Activated naive CD8-positive, alpha-beta T cell (primary cell): ENCODE data around the gene DENND1A.

Experiments
- H3K27ac Mint-ChIP-seq: one replicate; pipeline ENCODE4 v1.8.0; 2021; ENCODE audit warnings: mixed read lengths
- H3K27me3 Mint-ChIP-seq: one replicate; pipeline ENCODE4 v1.8.0; 2021; ENCODE audit warnings: mixed read lengths
- H3K36me3 Mint-ChIP-seq: one replicate; pipeline ENCODE4 v1.8.0; 2021; ENCODE audit warnings: mixed read lengths
- H3K4me1 Mint-ChIP-seq: one replicate; pipeline ENCODE4 v1.8.0; 2021; ENCODE audit warnings: low read depth, mixed read lengths
- H3K4me3 Mint-ChIP-seq: one replicate; pipeline ENCODE4 v1.8.0; 2021; ENCODE audit warnings: mild to moderate bottlenecking, mixed read lengths
- H3K9me3 Mint-ChIP-seq: one replicate; pipeline ENCODE4 v1.8.0; 2021; ENCODE audit warnings: low read depth, mixed read lengths

The DENND1A gene

GRCh38 chr9:123375469-123376132 lies 554.3 kb downstream of the DENND1A start:
- H3K27me3 Mint-ChIP-seq: peaks cover 12% of the 10 kb centered on the region
- H3K4me1 Mint-ChIP-seq: peaks cover 8% of the 10 kb centered on the region
- no peak overlapping the region for H3K27ac Mint-ChIP-seq
- no peaks in the 10 kb centered on the region for H3K36me3 Mint-ChIP-seq
- H3K9me3 Mint-ChIP-seq: no peaks in the 10 kb centered on the region
- no peak overlapping the region for H3K4me3 Mint-ChIP-seq

DNA sequence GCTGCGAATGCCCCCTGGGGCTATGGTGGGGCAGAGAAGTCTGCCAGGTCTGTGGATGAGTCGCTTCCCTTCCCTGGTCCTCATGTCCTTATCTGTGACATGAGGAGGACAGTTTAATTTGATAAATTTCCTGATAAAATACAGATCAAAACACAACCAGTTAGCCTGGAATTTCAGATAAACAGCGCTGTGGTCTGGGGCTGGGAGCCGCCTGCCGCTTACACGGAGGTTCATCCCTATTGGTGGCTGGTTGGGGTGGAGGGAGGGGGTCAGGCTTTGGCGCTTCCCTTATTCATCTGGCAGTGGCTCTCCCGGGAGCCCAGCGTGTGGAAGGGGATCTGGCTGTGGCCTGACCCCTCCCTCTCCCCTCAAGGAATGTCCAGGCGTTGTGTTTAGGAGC lies 556.0 kb downstream of the DENND1A start:
- peaks cover 19% of the 10 kb centered on the region for H3K27me3 Mint-ChIP-seq
- no peak overlapping the region for H3K4me3 Mint-ChIP-seq
- no peaks in the 10 kb centered on the region for H3K9me3 Mint-ChIP-seq
- H3K4me1 Mint-ChIP-seq: peaks cover 8% of the 10 kb centered on the region
- no peak overlapping the region for H3K27ac Mint-ChIP-seq
- no peaks in the 10 kb centered on the region for H3K36me3 Mint-ChIP-seq

- peaks cover 19% of the 10 kb centered on the region for H3K27me3 Mint-ChIP-seq
- no peak overlapping the region for H3K4me3 Mint-ChIP-seq
- peaks cover 8% of the 10 kb centered on the region for H3K4me1 Mint-ChIP-seq
- no peak overlapping the region for H3K27ac Mint-ChIP-seq
- H3K9me3 Mint-ChIP-seq: no peaks in the 10 kb centered on the region
- H3K36me3 Mint-ChIP-seq: no peaks in the 10 kb centered on the region
Measured at GRCh38 chr9:123373447-123373923, 556.4 kb downstream of the DENND1A start.

DNA sequence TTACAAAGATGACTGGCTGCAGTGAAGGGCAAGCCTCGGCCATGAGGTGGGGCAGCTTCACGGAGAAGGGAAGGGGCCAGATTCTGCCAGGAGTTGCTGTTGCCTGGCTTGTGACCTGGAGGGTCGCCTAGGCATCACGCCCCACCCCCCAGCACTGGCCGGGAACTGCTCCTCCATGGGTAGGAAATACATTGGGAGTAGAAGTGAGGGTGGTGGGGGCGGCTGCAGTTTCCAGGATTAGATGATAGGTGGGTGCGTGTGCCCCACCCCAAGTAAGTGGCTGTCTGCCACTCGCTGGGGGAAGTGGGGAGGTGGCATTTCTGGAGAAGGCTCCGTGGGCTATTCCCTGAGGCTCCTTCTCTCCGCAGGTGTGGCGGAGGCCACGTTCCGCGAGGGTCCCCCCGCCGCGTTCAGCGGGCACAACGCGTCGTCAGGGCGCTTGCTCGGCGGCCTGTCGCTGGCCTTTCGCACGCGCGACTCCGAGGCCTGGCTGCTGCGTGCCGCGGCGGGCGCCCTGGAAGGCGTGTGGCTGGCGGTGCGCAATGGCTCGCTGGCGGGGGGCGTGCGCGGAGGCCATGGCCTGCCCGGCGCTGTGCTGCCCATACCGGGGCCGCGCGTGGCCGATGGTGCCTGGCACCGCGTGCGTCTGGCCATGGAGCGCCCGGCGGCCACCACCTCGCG lies 557.0 kb downstream of the DENND1A start:
- Mint-ChIP-seq H3K27me3 (peaks cover 19% of the 10 kb centered on the region), H3K27ac (no peak overlapping the region)

DNA sequence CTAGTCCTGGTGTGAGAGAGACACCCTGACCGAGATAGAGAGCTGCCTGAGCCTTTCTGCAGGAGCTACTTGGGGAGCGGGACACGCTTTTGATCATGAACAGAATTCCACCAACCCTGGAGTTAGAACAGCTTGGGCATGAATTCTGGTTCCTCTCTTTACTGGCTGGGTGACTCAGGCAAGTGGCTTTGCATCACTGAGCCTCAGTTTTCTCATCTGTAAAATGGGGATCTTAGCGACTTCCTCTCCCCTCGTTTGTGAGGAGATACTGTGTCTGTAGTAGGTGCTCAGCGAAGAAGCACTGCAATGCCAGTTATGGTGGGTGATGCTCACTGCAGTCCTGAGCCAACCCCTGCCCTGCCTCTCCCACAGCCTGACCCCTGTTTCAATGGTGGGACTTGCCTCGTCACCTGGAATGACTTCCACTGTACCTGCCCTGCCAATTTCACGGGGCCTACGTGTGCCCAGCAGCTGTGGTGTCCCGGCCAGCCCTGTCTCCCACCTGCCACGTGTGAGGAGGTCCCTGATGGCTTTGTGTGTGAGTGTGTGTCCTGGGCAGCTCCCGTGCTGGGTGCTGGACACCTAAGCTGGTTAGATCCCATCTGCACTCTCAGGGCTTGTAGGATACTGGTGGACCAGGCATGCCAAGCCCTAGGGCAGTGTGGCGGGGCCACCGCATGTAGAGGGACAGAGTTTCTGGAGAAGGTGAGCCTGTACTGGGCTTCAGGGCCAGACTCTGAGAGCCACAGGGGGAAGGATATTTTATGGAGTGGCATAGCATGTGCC lies 557.9 kb downstream of the DENND1A start:
- no peaks in the 10 kb centered on the region for H3K9me3 Mint-ChIP-seq
- peaks cover 8% of the 10 kb centered on the region for H3K4me1 Mint-ChIP-seq
- peaks cover 19% of the 10 kb centered on the region for H3K27me3 Mint-ChIP-seq
- no peak overlapping the region for H3K27ac Mint-ChIP-seq
- H3K4me3 Mint-ChIP-seq: no peak overlapping the region
- no peaks in the 10 kb centered on the region for H3K36me3 Mint-ChIP-seq

More for the DNA sequence above, 557.0 kb downstream of the DENND1A start:
- Mint-ChIP-seq H3K4me3 (no peak overlapping the region), H3K4me1 (peaks cover 8% of the 10 kb centered on the region), H3K36me3 (no peaks in the 10 kb centered on the region), H3K9me3 (no peaks in the 10 kb centered on the region)

DNA sequence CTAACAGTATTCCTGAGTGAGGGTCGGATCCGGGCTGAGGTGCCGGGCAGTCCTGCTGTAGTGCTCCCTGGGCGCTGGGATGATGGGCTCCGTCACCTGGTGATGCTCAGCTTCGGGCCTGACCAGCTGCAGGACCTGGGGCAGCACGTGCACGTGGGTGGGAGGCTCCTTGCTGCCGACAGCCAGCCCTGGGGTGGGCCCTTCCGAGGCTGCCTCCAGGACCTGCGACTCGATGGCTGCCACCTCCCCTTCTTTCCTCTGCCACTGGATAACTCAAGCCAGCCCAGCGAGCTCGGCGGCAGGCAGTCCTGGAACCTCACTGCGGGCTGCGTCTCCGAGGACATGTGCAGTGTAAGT lies 558.7 kb downstream of the DENND1A start:
- Mint-ChIP-seq H3K27ac (no peak overlapping the region), H3K4me1 (peaks cover 8% of the 10 kb centered on the region), H3K4me3 (no peak overlapping the region), H3K36me3 (no peaks in the 10 kb centered on the region), H3K9me3 (no peaks in the 10 kb centered on the region), H3K27me3 (peaks cover 19% of the 10 kb centered on the region)

- Mint-ChIP-seq H3K4me3 (no peak overlapping the region), H3K36me3 (no peaks in the 10 kb centered on the region), H3K9me3 (no peaks in the 10 kb centered on the region), H3K4me1 (peaks cover 8% of the 10 kb centered on the region), H3K27ac (no peak overlapping the region), H3K27me3 (peaks cover 19% of the 10 kb centered on the region)
Measured at GRCh38 chr9:123370526-123371227, 559.2 kb downstream of the DENND1A start.

GRCh38 chr9:123370108-123370507 lies 559.8 kb downstream of the DENND1A start:
- peaks cover 22% of the 10 kb centered on the region for H3K27me3 Mint-ChIP-seq
- H3K27ac Mint-ChIP-seq: no peak overlapping the region
- H3K36me3 Mint-ChIP-seq: no peaks in the 10 kb centered on the region
- H3K4me1 Mint-ChIP-seq: peaks cover 8% of the 10 kb centered on the region
- H3K4me3 Mint-ChIP-seq: no peak overlapping the region
- H3K9me3 Mint-ChIP-seq: no peaks in the 10 kb centered on the region

DNA sequence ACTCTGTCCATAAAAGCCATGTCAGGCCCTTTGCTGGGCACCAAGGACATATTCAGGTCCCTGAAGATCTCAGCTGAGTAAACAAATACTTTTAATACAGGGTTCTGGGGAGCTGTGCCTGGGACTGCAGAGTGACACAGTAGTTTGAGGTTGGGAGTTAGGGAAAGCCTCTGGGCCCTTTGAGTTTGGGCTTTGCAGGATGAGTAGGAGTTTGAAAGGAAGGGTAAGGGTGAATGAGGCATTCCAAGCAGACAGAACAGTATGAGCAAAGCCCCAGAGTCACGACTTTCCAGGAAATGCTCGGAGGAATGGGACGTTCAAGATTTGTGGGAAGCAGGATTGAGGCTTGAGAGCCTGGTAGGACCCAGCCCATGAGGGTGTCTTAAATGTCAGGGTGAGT lies 560.6 kb downstream of the DENND1A start:
- H3K36me3 Mint-ChIP-seq: no peaks in the 10 kb centered on the region
- no peak overlapping the region for H3K27ac Mint-ChIP-seq
- peaks cover 8% of the 10 kb centered on the region for H3K4me1 Mint-ChIP-seq
- H3K27me3 Mint-ChIP-seq: peaks cover 22% of the 10 kb centered on the region
- H3K4me3 Mint-ChIP-seq: no peak overlapping the region
- H3K9me3 Mint-ChIP-seq: no peaks in the 10 kb centered on the region

DNA sequence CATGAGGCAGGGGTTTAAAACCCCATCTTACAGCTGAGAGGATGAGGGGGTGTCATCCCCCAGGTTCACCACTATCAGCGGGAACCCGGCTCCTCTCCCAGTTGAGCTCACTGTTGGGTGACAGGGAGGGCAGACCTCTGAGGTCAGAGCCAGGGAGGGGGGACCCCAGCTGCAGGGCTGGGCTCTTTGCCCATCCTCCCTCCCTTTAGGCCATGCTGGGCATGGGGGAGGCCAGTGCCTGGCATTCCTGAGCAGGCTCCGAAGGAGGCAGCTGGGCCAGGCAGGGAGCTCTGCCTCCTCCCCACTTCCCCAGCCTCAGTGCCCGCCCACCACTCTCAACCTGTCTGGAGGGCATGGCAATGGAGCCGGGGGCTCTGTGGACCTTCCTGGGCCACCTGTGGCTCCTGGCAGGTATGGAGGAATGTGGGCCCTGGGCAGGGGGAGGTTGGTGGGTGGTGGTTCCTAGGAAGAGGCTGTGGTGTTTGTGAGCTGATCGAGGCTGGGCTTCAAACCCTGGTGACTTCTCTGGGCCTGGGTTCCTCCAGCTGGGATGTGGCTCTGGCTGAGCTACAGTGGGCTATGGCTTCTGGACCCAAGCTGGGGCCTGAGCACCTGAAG lies 561.3 kb downstream of the DENND1A start:
- H3K27me3 Mint-ChIP-seq: peaks cover 22% of the 10 kb centered on the region
- H3K36me3 Mint-ChIP-seq: no peaks in the 10 kb centered on the region
- H3K4me3 Mint-ChIP-seq: no peak overlapping the region
- H3K27ac Mint-ChIP-seq: no peak overlapping the region
- H3K4me1 Mint-ChIP-seq: peaks cover 4% of the 10 kb centered on the region
- no peaks in the 10 kb centered on the region for H3K9me3 Mint-ChIP-seq

GRCh38 chr9:123368023-123368422 lies 561.9 kb downstream of the DENND1A start:
- Mint-ChIP-seq H3K27me3 (peaks cover 22% of the 10 kb centered on the region), H3K27ac (no peak overlapping the region), H3K36me3 (no peaks in the 10 kb centered on the region), H3K4me1 (peaks cover 4% of the 10 kb centered on the region), H3K4me3 (no peak overlapping the region), H3K9me3 (no peaks in the 10 kb centered on the region)

- Mint-ChIP-seq H3K9me3 (no peaks in the 10 kb centered on the region), H3K4me3 (no peak overlapping the region), H3K36me3 (no peaks in the 10 kb centered on the region), H3K4me1 (no peaks in the 10 kb centered on the region), H3K27ac (no peak overlapping the region), H3K27me3 (peaks cover 10% of the 10 kb centered on the region)
Measured at GRCh38 chr9:123365881-123366528, 563.9 kb downstream of the DENND1A start.

- Mint-ChIP-seq H3K36me3 (no peaks in the 10 kb centered on the region), H3K9me3 (no peaks in the 10 kb centered on the region), H3K4me1 (no peaks in the 10 kb centered on the region), H3K4me3 (no peak overlapping the region), H3K27ac (no peak overlapping the region), H3K27me3 (peaks cover 10% of the 10 kb centered on the region)
Measured at GRCh38 chr9:123365287-123365880, 564.5 kb downstream of the DENND1A start.
